DND-41 (cell line): Measurements from ENCODE around the gene MAP4.

Experiments
- ATAC-seq: fragments of 200-7000 bp; cut with Tn5 transposase; 3 replicates; pipeline ENCODE4 v1.9.1; 2021; ENCODE audit warnings: low read depth; ENCODE audit not compliant: insufficient read depth
- DNase-seq: peaks from one replicate; pipeline ENCODE4 v3.0.0-alpha.2; 2020
- H2AFZ ChIP-seq: 2 replicates; pipeline ENCODE4 v1.6.0; 2012; ENCODE audit warnings: low read depth, low read length
- H3K27ac ChIP-seq: 2 replicates; pipeline ENCODE4 v1.5.1; 2012; ENCODE audit warnings: low read length, inconsistent platforms
- H3K27me3 ChIP-seq: fragments of 200-600 bp; sonication (generic); 2 replicates; pipeline ENCODE4 v1.6.0; 2012; ENCODE audit warnings: low read length, mild to moderate bottlenecking, inconsistent platforms; ENCODE audit not compliant: insufficient read depth, poor library complexity
- H3K36me3 ChIP-seq: 2 replicates; pipeline ENCODE4 v1.5.1; 2012; ENCODE audit warnings: low read length, inconsistent platforms; ENCODE audit not compliant: insufficient read depth
- H3K4me1 ChIP-seq: 2 replicates; pipeline ENCODE4 v1.5.1; 2012; ENCODE audit warnings: mild to moderate bottlenecking, low read length; ENCODE audit not compliant: insufficient read depth
- H3K4me2 ChIP-seq: 2 replicates; pipeline ENCODE4 v1.6.0; 2012; ENCODE audit warnings: mild to moderate bottlenecking, moderate library complexity, low read length, inconsistent platforms; ENCODE audit not compliant: insufficient read depth
- H3K4me3 ChIP-seq, 2 experiments: fragments of 200-600 bp in 1 of 2; shearing (Covaris generic) in 1 of 2; 2 replicates each; pipeline ENCODE4 v1.5.1; 2012 to 2016; ENCODE audit warnings: inconsistent platforms in 2 of 2, low read length in 2 of 2, mild to moderate bottlenecking in 2 of 2, low read depth in 1 of 2, moderate library complexity in 1 of 2
- H3K79me2 ChIP-seq: 2 replicates; pipeline ENCODE4 v1.6.0; 2012; ENCODE audit warnings: low read length, inconsistent platforms; ENCODE audit not compliant: insufficient read depth
- H3K9ac ChIP-seq: 2 replicates; pipeline ENCODE4 v1.6.0; 2012; ENCODE audit warnings: low read depth, mild to moderate bottlenecking, inconsistent platforms, low read length, moderate library complexity
- H3K9me3 ChIP-seq: 2 replicates; pipeline ENCODE4 v1.5.1; 2012; ENCODE audit warnings: low read length, moderate library complexity, mild to moderate bottlenecking, inconsistent platforms; ENCODE audit not compliant: insufficient read depth, severe bottlenecking
- H4K20me1 ChIP-seq: 2 replicates; pipeline ENCODE4 v1.6.0; 2012; ENCODE audit warnings: low read length; ENCODE audit not compliant: insufficient read depth
- EZH2 ChIP-seq: IDR thresholded peaks from 3 replicates; pipeline ENCODE4 v1.6.1; 2012; ENCODE audit warnings: borderline replicate concordance, low read depth, mild to moderate bottlenecking, moderate library complexity, low read length, inconsistent platforms; ENCODE audit not compliant: severe bottlenecking
- TF ChIP-seq, protein P1 (sequence below): IDR thresholded peaks from 2 replicates; pipeline ENCODE4 v1.5.1; 2012; ENCODE audit warnings: borderline replicate concordance, low read length, moderate library complexity, mild to moderate bottlenecking; ENCODE audit not compliant: poor library complexity, severe bottlenecking; ENCODE audit errors: extremely low read depth

The MAP4 gene

DNA sequence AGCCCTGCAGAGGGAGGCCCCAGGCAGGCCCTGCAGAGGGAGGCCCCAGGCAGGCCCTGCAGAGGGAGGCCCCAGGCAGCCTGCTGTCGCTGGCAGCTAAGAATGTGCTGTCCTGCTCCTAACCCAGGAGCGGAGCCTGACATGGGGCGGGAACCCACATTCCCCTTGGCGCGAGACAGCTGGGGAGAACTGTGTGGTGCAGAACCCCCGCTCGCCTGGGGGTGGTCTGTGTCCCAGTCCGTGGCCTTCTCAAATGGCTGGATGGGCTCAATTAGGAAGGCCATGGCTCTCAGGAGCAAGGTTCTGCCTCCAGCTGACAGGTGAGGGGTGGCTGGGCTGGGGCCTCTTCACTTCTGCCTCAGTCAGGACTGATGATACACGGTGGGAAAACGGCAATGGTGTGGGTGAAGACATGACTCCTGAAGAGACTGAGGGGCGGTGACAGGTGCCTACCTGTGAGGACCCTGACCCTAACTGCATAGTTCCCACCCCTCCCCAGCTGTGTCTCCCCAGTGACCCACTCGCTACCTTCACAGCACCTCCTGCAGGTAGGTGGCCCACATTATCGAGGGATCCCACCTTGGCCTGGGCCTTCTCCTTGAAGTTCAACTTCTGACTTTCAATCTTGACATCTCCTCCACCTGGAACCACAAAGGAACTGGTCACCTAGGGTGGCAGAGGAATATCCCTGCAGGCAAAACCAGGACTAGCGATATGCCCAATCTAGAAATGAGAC is 161.3 kb downstream of the MAP4 start:
- no peak overlapping the region for H2AFZ ChIP-seq
- no peak overlapping the region for H3K9ac ChIP-seq
- H3K79me2 ChIP-seq = no peaks in the 10 kb centered on the region
- no peaks in the 10 kb centered on the region for H3K27me3 ChIP-seq
- H3K4me3 ChIP-seq = no peak overlapping the region
- H3K27ac ChIP-seq = no peak overlapping the region
- H4K20me1 ChIP-seq = peaks cover 2% of the 10 kb centered on the region; the same call in 1 of the 2 replicates
- H3K9me3 ChIP-seq = no peaks in the 10 kb centered on the region
- no peak overlapping the region for H3K4me2 ChIP-seq
- TF ChIP-seq EZH2 = no peak
- TF ChIP-seq, protein P1, sequence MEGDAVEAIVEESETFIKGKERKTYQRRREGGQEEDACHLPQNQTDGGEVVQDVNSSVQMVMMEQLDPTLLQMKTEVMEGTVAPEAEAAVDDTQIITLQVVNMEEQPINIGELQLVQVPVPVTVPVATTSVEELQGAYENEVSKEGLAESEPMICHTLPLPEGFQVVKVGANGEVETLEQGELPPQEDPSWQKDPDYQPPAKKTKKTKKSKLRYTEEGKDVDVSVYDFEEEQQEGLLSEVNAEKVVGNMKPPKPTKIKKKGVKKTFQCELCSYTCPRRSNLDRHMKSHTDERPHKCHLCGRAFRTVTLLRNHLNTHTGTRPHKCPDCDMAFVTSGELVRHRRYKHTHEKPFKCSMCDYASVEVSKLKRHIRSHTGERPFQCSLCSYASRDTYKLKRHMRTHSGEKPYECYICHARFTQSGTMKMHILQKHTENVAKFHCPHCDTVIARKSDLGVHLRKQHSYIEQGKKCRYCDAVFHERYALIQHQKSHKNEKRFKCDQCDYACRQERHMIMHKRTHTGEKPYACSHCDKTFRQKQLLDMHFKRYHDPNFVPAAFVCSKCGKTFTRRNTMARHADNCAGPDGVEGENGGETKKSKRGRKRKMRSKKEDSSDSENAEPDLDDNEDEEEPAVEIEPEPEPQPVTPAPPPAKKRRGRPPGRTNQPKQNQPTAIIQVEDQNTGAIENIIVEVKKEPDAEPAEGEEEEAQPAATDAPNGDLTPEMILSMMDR = peak; percentile 21
- H3K36me3 ChIP-seq = peaks cover 65% of the 10 kb centered on the region
- ATAC-seq = no peak
- no peak for DNase-seq
- H3K4me1 ChIP-seq = no peaks in the 10 kb centered on the region

DNA sequence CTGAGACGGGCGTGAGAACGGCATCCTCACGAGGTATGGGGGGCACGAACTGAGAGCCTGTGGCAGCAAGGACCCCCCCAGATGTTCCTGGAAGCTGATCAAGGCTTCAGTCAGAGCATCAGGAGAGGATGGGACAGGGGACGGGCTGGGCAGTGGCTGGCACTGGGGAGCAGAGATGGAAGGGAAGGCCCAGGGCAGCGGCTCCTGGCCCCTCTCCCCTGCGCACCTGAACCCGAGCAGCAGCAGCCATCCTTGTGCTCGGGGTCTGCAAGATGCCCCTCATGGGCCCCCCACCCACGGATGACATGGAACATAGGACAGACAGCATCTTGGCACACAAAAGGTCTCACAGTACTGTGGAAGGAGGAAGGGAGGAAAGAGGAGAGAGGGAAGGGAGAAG is 161.9 kb downstream of the MAP4 start:
- Histone ChIP-seq H3K36me3 (peaks cover 69% of the 10 kb centered on the region), H3K4me3 (no peak overlapping the region), H3K79me2 (no peaks in the 10 kb centered on the region), H3K27me3 (no peaks in the 10 kb centered on the region), H3K4me1 (no peaks in the 10 kb centered on the region), H3K9ac (no peak overlapping the region), H2AFZ (no peak overlapping the region), H4K20me1 (peaks cover 2% of the 10 kb centered on the region; the same call in 1 of the 2 replicates), H3K9me3 (no peaks in the 10 kb centered on the region), H3K4me2 (no peak overlapping the region), H3K27ac (no peak overlapping the region)
- no peak for ATAC-seq
- TF ChIP-seq, protein P1 = no peak
- no peak for TF ChIP-seq EZH2
- DNase-seq = no peak

DNA sequence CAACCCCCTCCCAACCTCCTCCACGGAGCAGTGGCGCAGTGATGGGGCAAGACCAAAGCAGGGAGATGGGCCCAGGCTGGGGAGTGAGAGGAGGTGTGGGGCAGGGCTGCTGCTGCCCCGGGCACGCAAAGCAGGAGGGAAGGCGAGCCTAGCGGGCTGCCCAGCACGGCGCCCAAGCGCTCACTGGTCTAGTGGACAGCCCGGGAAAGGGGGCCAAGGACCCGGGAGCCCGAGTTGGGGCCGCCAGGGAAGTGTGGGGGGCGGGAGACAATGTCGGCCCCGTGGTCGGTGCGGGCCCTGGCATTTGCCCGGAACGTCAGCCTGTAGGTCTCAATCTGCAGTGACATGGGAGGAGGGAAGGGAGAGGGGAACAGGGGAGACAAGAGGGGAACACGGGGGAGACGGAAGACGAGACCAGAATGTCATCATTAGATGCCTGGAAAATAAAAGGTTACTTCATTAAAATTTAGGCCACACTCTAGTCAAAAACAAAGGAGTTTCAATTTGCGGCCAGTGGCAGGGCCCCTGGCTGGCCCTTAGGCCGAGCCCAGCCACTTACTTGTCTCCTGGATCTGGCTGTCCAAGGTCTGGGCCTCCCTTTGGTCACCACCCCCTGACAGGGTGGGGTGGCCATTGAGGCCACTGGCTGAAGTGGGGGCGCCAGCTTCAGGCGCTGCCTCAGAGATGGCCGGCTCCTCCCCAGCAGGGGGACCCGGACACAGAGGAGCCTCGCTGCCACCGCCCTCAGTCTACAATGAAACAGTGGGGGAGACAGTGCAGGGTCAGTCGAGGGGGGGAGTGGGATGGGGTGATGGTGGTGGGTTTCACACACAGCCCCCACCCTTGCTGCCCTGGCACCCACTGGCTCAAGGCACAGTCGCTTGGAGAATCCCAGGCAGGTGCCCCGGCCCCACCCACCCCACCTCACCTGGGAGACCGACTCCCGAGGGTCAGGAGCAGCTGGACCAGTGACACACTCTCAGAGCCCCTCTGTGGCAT is 163.3 kb downstream of the MAP4 start:
- H3K4me2 ChIP-seq = no peak overlapping the region
- TF ChIP-seq EZH2 = no peak
- TF ChIP-seq, protein P1 = no peak
- H3K36me3 ChIP-seq = peaks cover 80% of the 10 kb centered on the region

More for the DNA sequence above, 163.3 kb downstream of the MAP4 start:
- H3K4me1 ChIP-seq = no peaks in the 10 kb centered on the region
- no peak overlapping the region for H2AFZ ChIP-seq
- DNase-seq (no peak), ATAC-seq (no peak)
- H3K9me3 ChIP-seq = no peaks in the 10 kb centered on the region
- H3K27ac ChIP-seq = no peak overlapping the region
- H3K79me2 ChIP-seq = no peaks in the 10 kb centered on the region
- H3K4me3 ChIP-seq = no peak overlapping the region
- no peak overlapping the region for H3K9ac ChIP-seq
- no peaks in the 10 kb centered on the region for H3K27me3 ChIP-seq
- peaks cover 2% of the 10 kb centered on the region; the same call in 1 of the 2 replicates for H4K20me1 ChIP-seq
